NCI-H2196 (cell line): ENCODE results near the gene TRPM6.

Experiments used
- DNase-seq: peaks from one replicate; lab custom pipeline; 2025; ENCODE audit not compliant: unreplicated experiment; lab: John Stamatoyannopoulos, UW

Gene TRPM6

GRCh38 chr9:74726581-74726980 is 161.1 kb downstream of the TRPM6 start:
- DNase-seq: no peak

GRCh38 chr9:74724317-74724716 is 163.4 kb downstream of the TRPM6 start:
- DNase-seq: no peak

GRCh38 chr9:74721696-74722660 is 165.7 kb downstream of the TRPM6 start:
- no peak for DNase-seq

GRCh38 chr9:74719306-74719705 is 168.4 kb downstream of the TRPM6 start:
- no peak for DNase-seq

GRCh38 chr9:74718709-74719108 is 169.0 kb downstream of the TRPM6 start:
- no peak for DNase-seq

GRCh38 chr9:74711341-74711740 is 176.4 kb downstream of the TRPM6 start:
- no peak for DNase-seq

GRCh38 chr9:74697535-74697934 is 190.2 kb downstream of the TRPM6 start:
- no peak for DNase-seq

- no peak for DNase-seq
Measured at GRCh38 chr9:74696520-74696919, 191.2 kb downstream of the TRPM6 start.

- DNase-seq: no peak
Measured at GRCh38 chr9:74691058-74691457, 196.7 kb downstream of the TRPM6 start.

- DNase-seq: no peak
Measured at GRCh38 chr9:74683322-74683721, 204.4 kb downstream of the TRPM6 start.

- no peak for DNase-seq
Measured at GRCh38 chr9:74681906-74682305, 205.8 kb downstream of the TRPM6 start.

- DNase-seq: no peak
Measured at GRCh38 chr9:74674077-74674476, 213.6 kb downstream of the TRPM6 start.
